Fibroblast of upper back skin (primary cell): ENCODE results near the gene CAMKMT.
"Not testable (repeated sequence)": the region's sequence is repeated elsewhere in the genome, so short reads cannot be mapped to it uniquely, and the experiment has no call there.

Experiments used
- DNase-seq: peaks from one replicate; pipeline ENCODE4 v3.0.0-alpha.2; 2013

The CAMKMT gene

GRCh38 chr2:44362207-44363015 lies 664 bp downstream of the CAMKMT start:
- peak; percentile 41 for DNase-seq

- DNase-seq = peak; percentile 7
Measured at GRCh38 chr2:44364604-44365003, 2.9 kb downstream of the CAMKMT start.

- DNase-seq = no peak
Measured at GRCh38 chr2:44367591-44367990, 5.8 kb downstream of the CAMKMT start.

- no peak for DNase-seq
Measured at GRCh38 chr2:44369392-44369791, 7.6 kb downstream of the CAMKMT start.

GRCh38 chr2:44371445-44371844 lies 9.7 kb downstream of the CAMKMT start:
- no peak for DNase-seq

- no peak for DNase-seq
Measured at GRCh38 chr2:44372246-44372645, 10.5 kb downstream of the CAMKMT start.

GRCh38 chr2:44377486-44377885 lies 15.7 kb downstream of the CAMKMT start:
- no peak for DNase-seq

- not testable (repeated sequence) for DNase-seq
Measured at GRCh38 chr2:44385226-44385625, 23.5 kb downstream of the CAMKMT start.

- no peak for DNase-seq
Measured at GRCh38 chr2:44388877-44389276, 27.1 kb downstream of the CAMKMT start.

- DNase-seq = no peak
Measured at GRCh38 chr2:44389895-44390294, 28.1 kb downstream of the CAMKMT start.

GRCh38 chr2:44392338-44392943 lies 30.7 kb downstream of the CAMKMT start:
- DNase-seq = peak; percentile 33

- DNase-seq = peak; percentile 15
Measured at GRCh38 chr2:44397447-44398175, 35.9 kb downstream of the CAMKMT start.

- no peak for DNase-seq
Measured at GRCh38 chr2:44398243-44398897, 36.6 kb downstream of the CAMKMT start.

GRCh38 chr2:44420725-44421124 lies 59.0 kb downstream of the CAMKMT start:
- no peak for DNase-seq

- no peak for DNase-seq
Measured at GRCh38 chr2:44424211-44424610, 62.5 kb downstream of the CAMKMT start.

GRCh38 chr2:44429034-44429433 lies 67.3 kb downstream of the CAMKMT start:
- DNase-seq = peak; percentile 36

GRCh38 chr2:44430342-44430741 lies 68.6 kb downstream of the CAMKMT start:
- DNase-seq = no peak

GRCh38 chr2:44433895-44434294 lies 72.1 kb downstream of the CAMKMT start:
- DNase-seq = no peak

- no peak for DNase-seq
Measured at GRCh38 chr2:44441200-44441599, 79.5 kb downstream of the CAMKMT start.

- DNase-seq = no peak
Measured at GRCh38 chr2:44442019-44442418, 80.3 kb downstream of the CAMKMT start.

GRCh38 chr2:44443517-44443916 lies 81.8 kb downstream of the CAMKMT start:
- DNase-seq = no peak

- no peak for DNase-seq
Measured at GRCh38 chr2:44444881-44445280, 83.1 kb downstream of the CAMKMT start.

- no peak for DNase-seq
Measured at GRCh38 chr2:44448860-44449527, 87.2 kb downstream of the CAMKMT start.
